Activated naive CD4-positive, alpha-beta T cell treated with Interleukin-2 at 50 U/mL for 16 hours (primary cell): ENCODE data around the gene RFC3.

Experiments used
- DNase-seq: peaks from one replicate; pipeline ENCODE4 v3.0.0-alpha.2; 2020

RFC3 gene

DNA sequence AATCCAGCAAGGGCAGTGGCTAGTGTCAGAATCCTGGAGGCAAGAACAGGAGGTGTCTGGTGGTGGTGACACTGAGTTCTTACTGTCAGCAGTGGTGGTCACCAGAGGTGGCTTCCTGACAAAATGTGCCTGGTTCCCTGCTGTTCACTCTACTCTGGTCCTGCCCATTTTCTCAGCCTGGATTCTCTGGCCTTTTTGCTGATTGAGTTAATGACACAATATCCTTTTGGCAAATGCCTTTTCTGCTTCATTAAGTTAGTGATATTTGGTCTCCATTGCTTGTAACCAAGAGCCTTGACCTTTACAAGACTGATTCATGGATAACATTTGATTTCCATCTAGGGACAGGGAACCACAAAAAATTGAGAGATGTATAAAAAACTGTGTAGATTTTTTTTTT, 51.1 kb downstream of the RFC3 start:
- no peak for DNase-seq

DNA sequence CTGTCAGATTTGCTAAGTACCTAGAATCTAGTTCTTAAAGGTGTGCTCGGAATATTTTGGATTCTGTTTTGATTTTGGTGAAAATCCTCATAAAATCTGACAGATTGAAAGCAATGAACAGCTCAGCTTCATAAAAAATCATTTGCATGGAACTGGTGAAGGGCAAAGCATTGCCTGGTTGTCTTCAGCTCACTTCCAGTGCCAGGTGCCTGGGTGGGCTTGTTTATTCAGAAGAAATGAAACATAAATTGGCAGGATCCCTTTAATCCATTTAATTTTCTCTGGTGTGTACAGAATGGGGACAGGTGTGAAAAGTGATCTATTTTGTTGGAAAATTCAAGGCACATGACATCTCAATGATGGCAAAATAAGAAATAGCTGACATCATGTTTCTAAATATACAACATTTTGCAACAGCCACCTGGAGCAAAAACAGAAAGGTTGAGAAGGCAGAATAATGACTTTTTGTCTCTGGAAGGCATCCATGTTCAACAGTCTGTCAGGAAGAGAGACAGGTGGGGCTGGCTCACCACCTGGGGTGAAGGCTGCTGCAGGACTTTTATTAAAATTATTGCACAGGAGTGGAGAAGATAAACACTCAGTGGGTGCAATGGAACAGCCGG, 52.2 kb downstream of the RFC3 start:
- no peak for DNase-seq

- no peak for DNase-seq
These were observed 53.5 kb downstream of the RFC3 start for GRCh38 chr13:33871207-33872004.

- DNase-seq: no peak
These were observed 54.0 kb downstream of the RFC3 start for GRCh38 chr13:33872005-33872351.

DNA sequence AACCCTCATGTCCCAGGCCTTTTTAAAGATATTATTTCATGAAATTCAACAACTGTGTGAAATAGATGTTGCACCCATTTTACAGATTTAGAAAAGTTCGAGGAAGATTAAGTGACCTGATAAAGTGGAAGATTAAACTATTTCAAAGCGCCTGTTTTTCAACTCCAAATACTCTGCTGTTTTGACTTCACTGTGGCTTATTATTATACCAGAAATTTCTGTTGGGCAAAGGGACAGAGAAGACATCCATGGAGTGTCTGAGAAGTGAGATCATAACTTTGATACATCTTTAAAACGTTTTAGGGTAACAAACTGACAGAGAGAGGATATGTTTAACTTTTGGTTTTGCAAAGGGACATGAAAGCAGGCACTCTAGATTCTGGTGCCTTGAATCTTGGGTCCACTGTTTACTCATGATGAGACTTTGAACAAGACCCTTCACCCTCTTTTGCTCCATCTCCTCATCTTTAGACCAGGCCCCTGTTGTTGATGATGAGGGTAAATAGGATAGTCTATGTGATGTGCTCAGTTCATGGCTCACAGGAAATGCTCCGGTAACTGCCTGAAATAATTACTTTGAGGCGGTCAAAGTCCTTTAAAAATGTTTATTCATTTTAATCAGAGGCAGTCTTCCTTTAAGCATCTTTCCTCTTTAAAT, 55.4 kb downstream of the RFC3 start:
- DNase-seq: no peak

DNA sequence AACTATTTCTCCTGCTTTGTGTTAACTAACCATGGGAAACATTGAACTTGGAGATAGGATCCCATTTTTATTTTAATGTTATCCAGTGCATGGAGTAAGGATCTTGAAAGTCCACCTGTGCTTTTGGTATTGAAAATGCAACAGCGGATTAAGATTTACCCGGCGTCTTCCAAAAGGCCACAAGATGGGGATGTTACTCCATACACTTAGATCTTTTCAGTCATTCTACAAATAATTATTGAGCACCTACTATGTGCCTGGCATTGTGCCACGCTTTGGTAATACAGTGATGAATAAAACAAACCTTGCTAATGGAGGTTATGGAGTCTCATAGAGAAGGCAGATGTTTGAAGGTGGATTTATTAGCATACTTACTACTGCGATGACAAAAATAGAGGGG, 56.9 kb downstream of the RFC3 start:
- DNase-seq: no peak

DNA sequence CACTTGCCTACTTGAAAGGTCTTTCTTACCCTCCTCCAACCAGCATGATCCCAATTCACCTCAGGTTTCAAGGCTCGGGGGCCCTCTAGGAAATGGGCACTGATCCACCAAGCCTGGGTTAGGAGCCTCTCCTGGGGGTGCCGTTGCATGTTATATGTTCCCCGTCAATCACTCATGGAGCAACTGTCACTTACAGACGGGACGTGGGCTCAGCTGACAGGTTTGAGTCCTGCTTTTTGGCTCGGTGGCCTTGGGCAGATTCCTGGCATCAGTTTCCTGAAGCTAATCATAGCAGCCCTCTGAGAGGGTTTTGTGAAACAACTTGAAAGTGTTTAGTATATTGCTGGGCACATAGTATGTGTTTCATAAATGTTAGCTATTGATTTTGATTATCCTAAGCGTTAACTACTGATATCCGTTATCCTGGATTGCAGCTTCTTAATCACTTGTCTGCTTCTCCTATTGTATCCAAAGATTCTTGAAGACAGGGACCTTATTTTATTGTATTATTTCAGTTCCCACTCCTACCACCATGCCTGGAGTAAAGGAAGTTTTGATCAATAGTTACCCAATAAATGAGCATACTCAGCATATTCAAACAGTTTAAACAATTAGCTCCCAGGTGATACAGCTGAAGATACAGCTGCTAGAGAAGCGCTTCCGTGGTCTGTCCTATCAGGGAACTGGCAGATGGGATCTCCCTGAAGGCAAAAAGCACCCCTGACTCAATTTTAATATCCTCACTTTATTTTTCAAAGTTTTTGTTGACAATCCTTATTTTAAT, 57.9 kb downstream of the RFC3 start:
- no peak for DNase-seq

- DNase-seq: no peak
These were observed 58.9 kb downstream of the RFC3 start for GRCh38 chr13:33876716-33877394.

DNA sequence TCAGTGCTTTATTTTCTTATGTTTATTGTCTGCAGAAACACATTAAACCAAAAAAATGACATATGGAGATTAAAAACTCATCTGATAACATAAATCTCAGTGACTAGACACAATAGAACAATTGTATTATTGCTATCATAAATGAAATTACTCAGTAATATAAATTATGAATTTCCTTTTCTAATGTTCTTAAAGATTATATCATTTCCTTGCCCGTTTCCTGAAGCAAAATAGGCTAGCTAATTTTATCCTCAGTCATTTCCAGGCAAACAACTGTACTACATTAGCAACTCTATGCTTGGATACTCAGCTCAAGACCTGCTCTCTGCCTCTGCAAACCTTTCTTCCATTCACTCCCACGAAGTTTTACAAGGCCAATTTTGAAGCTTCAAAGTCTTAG, 61.2 kb downstream of the RFC3 start:
- no peak for DNase-seq

GRCh38 chr13:33882804-33883203, 64.9 kb downstream of the RFC3 start:
- DNase-seq: no peak

DNA sequence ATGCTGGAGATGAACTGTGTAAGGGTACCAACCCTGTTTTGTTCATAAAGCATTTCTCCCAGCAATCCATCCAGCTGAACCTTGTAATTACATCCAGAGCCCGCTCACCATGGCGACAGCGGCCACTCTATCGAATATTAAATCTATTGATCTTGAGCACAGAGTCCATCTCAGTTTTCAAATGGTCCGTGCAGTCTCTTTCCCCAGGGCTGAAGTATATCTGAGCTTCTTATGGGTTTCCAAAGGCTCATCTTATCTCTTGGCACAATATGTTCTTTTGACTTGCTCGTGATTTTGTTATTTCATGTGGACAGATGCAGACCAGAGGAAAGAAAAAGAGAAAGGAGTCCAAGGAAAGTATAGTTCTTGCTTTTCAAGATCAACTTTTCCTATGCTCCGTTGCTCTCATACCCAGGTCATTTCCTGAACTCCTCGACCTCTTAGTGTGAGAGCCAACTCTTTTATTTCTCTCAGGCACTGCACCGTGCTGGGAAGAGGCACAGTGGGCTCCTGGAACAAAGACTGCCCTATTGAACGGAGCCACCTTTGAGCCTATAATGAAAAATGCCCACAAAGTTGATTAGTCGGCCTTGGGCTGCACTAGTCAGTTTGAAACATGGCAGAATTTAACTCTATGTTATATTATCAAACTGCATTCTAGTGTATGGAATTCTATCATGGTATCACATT, 66.7 kb downstream of the RFC3 start:
- DNase-seq: no peak
